GM10266 (cell line): Measurements from ENCODE around the gene MTA3.

Experiments
- DNase-seq: peaks from one replicate; pipeline ENCODE4 v3.0.0; 2012; ENCODE audit errors: extremely low spot score
- TF ChIP-seq, protein P1 (sequence below): IDR thresholded peaks from 2 replicates; pipeline ENCODE4 v1.5.1; 2012; ENCODE audit warnings: mild to moderate bottlenecking, low read depth; ENCODE audit not compliant: control insufficient read depth, insufficient read depth; ENCODE audit errors: missing control alignments

The MTA3 gene

DNA sequence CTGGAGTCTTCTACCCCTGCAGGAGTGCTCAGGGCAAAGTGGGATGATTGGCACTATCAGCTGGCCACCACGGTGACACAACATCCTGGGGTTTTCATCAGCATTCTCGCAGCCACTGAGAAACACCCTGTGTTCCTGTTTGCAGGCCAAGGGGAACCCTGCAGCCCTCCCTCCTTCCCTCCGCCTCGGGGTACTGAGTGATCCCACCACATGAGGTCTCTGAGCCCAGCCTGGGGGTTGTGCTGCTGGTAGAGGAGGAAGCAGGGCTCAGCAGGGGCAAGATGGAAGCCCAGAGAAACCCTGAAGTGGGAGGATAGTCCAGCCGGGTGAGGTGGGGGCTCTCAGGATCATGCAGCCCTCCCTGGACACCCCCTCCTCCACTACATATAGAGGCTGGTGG, 195.7 kb downstream of the MTA3 start, which contains the start of gene OXER1:
Gene OXER1, minus strand, starts transcription at position 40 of the 400 bp plus-strand sequence. CDS start 73 bp downstream, outside the sequence.
- TF ChIP-seq, protein P1, sequence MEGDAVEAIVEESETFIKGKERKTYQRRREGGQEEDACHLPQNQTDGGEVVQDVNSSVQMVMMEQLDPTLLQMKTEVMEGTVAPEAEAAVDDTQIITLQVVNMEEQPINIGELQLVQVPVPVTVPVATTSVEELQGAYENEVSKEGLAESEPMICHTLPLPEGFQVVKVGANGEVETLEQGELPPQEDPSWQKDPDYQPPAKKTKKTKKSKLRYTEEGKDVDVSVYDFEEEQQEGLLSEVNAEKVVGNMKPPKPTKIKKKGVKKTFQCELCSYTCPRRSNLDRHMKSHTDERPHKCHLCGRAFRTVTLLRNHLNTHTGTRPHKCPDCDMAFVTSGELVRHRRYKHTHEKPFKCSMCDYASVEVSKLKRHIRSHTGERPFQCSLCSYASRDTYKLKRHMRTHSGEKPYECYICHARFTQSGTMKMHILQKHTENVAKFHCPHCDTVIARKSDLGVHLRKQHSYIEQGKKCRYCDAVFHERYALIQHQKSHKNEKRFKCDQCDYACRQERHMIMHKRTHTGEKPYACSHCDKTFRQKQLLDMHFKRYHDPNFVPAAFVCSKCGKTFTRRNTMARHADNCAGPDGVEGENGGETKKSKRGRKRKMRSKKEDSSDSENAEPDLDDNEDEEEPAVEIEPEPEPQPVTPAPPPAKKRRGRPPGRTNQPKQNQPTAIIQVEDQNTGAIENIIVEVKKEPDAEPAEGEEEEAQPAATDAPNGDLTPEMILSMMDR = no peak
- DNase-seq = no peak

DNA sequence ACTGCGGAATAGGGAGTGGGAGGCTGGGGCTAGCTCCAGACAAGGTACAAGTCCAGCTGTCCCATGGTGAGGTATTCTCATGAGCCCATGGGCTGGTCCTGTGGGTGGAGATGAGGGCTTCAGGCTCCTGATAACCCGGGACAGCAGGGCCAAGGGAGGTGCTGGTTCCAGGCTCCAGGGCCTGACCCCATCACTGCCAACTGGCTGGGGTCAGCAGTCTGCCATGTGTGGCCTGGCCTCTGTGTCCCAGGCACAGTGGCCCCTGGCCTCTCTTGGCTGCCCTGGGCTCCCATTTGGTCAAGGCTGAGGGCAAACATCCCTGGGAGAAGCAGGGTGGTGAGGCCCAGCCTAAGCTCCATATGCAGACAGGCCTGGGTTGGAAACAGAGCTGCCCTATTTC, 196.5 kb downstream of the MTA3 start:
- TF ChIP-seq, protein P1 = no peak
- no peak for DNase-seq

DNA sequence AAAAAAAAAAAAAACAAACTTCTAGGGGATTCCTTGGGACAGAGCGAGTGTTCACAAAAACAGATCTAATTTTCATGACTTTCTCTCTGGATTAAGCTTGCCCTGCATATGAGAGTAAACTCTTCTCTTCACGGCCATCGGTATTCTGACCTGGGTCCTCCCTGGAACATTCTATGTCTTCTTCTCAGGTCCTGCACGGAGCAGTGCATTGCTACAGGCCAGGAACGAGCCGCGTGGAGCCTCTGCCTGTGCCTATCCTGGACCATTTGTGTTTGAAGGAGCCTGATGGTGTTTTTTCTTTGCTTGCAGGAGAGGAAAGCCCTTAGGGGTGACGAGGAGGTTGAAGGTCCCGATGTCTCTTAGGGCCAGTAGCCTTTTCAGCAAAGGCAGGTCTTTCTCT, 197.3 kb downstream of the MTA3 start:
- no peak for DNase-seq
- TF ChIP-seq, protein P1 = no peak

DNA sequence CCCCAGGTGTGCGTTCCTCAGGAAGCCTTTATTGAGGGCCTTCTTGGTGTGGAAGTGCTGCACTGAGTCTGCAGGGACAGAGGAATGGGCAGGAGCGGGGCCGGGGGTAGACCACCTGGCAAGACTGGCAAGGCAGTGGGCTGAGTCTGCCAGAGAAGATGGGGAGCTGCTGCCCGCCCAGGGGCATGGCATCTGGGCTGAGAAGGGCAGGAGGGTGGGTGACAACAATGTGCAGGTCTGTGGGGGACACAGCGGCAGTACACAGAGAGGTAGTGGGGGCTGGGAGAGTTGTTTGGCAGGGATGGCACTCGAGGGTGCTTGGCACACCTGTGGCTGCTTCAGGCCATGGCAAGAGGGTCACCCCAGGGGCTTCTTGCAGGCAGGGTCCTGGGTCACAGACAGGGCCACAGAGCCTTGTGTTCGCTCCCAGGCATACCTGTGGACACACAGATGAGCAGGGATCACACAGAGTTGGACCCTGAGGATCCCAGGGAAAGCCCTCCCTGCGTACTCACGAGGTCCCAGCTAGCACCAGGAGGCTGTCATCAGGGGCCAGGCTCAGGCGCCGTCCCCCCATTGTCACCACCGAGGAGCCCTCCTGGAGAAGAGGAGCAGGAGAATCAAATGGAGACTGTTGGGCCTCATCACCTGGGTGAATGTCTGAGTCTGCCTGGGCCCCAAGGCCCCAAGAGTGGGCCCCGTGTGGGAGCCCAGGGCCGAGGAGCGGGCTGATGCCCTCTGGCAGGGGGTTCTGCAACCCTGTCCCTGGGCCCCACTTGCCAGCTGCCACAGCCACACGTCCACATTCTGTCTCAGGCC, 198.9 kb downstream of the MTA3 start:
- TF ChIP-seq, protein P1 = no peak
- DNase-seq = no peak

DNA sequence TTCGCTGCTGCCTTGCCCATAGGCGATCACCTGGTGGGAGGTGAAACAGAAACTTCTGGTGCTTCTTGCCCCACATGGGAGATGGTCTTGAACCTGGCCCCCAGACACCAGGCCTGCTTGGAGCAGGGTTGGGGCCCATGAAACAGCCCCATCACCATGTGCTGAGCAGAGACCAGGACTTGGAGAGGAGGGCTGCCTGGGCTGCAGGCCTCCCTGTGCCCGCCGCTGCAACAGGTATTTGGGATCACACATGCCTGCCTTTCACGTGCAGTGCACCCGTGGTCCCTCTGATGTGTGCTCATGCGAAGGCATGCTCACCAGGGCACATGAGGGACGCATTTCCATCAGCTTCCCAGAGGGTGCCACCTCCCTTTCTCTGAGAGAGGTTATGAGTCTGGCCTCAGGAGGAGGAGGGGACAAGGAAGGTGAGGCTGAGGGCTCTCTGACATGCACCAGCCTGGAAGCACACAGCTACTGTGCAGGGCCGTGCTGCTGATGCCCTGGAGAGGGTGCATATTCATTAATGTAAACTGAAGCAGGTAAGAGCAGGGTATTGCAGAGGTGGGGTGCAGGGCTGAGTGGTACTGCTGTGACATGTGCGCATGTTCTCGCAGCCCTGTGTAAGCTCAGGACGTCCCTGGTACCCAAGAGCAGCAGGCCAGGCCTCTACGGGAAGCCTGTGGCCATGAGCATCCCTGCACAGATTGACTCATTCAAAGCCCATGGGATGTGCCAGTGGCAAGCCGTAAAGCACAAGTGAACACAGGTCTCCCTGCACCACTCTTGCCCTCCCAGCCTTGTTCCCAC, 199.7 kb downstream of the MTA3 start:
- TF ChIP-seq, protein P1 = no peak
- DNase-seq = no peak

DNA sequence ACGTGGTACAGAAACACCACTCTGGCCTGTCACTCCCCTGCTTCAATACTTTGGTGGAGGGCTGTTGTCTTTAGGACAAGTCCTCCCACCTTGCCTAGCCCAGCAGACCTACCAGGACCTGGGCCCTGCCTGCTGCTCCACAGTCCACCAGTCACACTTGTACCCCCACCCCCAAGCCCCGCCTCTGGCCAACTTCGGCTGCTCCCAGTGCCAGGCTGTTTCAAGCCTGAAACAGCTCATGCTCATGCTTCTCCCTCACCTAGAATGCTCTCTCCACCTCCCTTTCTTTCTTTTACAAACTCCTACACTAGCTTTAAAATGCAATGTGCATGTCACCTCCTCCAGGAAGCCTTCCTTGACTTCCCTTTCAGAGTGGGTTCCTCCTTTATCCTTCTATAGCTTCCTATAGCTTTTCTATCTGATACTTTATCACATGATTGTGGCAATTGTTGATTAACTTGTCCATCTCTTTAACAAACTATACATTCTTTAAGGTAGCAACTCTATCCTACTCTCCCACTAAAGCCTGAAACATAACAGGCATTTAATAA, 200.3 kb downstream of the MTA3 start:
- TF ChIP-seq, protein P1 = no peak
- DNase-seq = no peak
